Limb (tissue), 2 donors: Measurements from ENCODE around the gene SGTA.

Experiments used
- DNase-seq, 2 donors: peaks; one replicate each; pipeline ENCODE4 v3.0.0-alpha.2; 2016; ENCODE audit errors: extremely low spot score in 2 of 2

SGTA gene

DNA sequence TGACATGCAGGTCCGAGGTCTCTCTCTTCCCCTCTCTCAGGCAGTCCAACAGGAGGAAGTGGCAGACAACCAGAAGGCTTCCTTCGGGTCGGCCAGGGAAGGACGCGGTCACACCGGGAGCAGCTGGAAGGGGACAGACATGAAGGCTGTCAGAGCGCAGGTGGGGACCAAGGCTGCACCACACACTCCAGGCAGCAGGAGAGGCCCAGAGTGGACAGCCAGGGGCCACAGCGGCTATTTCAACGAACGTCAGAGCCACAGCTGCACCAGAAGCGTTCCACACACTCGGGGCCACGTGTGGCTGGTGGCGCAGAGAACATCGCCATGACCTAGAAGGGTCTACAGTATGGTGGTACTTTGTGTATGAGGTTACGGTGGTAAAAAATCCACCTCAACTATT, 27.3 kb downstream of the SGTA start:
- no peak for DNase-seq

DNA sequence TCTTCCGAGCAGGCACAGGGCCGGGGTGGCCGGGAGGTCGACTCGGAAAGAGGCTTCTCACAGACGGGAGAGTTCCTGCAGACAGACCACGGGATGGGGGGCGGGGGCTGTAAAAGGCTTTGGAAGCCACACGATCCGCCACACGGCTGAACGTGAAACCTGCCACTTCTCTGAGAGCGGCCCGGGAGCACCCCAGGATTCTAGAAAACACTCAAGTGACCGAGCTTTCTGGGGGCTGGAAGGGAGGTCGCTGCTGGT, 27.7 kb downstream of the SGTA start:
- no peak for DNase-seq

DNA sequence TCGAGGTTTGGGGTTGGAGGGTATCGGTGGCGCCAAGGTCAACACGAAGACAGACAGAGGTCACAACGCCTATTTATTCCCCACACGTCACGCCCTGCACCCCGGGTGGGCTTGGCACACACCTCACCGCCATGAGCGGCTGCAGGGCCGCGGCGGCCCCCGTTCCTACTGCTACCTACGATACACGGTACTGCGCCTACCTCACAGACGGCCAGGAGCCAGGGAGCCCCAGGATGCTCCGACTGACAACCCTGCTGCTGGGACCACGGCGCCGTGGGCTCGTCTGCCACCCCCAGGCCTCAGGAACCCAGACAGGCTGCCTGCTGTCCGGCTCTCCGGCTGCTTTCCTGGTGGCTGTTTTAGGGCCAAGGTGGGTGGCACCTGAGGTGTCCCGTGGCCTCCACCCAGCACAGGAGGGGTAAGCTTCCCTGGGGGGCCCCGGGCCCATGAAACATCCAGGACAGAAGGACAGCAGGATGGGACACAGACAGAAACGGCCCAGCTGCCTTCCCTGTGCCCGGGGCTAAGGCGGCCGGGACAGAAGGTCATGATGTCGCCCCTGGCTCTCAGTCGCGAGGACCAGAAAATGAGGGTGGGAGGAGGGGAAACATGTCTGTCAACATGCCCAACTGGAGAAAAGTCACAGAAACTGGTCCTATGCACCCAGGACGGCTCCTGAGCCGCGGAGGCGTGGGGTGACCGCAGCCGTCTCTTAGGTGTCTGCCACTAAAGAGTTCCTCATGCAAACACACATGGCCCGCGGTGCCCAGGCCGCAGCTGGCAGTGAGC, 28.2 kb downstream of the SGTA start:
- DNase-seq: peak in 1 of 2 donors; percentile 27

DNA sequence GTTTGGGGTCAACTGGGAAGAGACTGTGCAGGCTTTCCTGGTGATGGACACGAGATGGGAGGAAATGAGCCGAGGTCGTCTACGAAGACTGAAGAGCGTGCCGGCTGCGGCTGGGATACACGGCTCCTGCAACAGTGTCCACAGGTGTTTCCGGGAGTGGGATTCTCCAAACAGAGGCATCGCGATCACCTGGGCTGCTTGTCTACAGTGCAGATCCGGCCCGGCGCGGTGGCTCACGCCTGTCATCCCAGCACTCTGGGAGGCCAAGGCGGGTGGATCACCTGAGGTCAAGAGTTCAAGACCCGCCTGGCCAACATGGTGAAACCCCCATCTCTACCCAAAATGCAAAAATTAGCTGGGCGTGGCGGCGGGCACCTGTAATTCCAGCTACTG, 31.6 kb downstream of the SGTA start:
- DNase-seq: no peak

DNA sequence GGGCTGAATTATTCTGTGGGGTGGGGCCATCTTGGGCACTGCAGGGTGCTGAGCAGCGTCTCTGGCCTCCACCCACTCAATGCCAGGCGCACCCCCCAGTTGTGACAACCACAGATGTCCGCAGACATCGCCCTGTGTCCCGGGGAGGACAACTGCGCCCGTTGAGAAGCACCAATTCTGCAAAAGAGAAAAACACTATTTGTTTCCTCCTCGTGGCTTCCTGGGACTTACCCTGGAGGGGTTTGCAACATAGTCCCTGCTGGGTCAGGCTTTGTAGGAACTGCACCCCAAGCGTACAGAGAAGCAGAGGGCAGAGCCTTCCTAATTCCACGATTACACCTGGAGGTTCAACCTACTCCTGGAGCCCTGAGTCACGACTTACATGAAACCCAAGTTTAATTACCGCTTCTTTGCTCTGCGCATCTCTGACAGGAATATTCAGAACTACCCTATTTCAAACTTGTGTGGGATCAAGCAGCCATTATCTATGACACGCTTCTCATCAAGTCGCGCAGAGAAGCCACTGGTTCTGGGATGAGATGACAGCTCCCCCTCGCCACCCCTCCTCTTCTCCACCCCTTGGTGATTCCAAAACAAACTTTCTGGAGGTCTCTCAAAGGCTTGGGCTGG, 32.1 kb downstream of the SGTA start:
- no peak for DNase-seq

DNA sequence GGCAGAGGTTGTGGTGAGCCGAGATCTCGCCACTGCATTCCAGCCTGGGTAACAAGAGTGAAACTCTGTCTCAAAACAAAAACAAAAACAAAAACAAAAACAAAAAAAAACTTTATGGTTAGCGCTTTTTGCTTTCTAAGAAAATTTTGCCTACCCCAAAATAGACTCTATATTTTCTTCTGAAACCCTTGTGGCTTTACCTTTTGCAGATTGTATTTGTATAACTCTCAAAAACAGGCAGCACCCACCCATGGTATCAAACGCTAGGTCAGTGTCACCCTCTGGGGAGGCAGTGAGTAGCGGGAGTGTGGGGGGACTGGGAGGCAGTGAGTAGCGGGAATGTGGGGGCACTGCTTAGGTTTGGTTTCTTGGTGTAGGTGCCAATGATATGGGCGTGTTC, 35.7 kb downstream of the SGTA start:
- DNase-seq: no peak

DNA sequence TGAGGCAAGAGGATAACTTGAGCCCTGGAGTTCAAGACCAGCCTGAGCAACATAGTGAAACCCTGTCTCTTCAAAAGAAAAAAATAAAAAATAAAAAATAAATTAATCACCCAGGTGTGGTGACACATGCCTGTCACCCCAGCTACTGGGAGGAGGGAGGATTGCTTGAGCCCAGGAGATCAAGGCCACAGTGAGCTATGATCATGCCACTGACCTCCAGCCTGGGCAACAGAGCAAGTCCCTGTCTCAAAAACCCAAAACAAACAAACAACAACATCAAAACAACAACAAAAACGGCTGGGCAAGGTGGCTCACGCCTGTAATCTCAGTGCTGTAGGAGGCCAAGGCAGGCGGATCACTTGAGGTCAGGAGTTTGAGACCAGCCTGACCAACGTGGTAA, 39.0 kb downstream of the SGTA start:
- DNase-seq: no peak

DNA sequence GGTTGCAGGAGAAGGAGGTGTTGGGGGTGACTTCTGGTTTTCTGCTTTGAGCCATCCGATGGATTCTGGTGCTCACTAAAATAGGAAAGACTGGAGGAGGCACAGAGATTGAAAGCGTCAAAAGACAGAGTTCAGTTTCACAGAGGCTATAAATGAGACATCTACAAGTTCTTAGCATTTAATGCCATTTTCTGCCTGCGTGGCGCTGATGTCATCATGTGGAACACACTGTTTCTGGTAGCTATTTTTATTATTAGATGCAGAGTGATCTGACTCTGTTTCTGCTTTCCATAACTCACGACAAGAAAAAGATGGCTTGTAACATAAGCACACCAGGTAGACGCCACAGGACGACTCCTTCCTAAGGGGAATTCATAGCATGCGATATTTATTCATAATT, 40.0 kb downstream of the SGTA start:
- DNase-seq: no peak

DNA sequence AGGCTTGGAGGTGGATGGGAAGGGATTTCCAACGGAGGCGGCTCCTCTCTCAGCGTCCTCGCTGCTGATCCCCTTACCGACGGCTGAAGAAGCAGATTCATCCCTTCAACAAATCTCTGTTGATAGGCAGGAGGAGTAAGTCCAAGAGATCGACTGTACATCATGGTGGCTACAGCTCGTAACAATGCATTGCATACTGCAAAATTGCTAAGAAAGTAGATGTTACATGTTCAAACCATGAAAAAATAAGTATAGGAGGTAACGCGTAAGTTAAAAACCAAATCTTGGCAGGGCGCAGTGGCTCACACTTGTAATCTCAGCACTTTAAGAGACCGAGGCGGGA, 42.8 kb downstream of the SGTA start:
- no peak for DNase-seq

DNA sequence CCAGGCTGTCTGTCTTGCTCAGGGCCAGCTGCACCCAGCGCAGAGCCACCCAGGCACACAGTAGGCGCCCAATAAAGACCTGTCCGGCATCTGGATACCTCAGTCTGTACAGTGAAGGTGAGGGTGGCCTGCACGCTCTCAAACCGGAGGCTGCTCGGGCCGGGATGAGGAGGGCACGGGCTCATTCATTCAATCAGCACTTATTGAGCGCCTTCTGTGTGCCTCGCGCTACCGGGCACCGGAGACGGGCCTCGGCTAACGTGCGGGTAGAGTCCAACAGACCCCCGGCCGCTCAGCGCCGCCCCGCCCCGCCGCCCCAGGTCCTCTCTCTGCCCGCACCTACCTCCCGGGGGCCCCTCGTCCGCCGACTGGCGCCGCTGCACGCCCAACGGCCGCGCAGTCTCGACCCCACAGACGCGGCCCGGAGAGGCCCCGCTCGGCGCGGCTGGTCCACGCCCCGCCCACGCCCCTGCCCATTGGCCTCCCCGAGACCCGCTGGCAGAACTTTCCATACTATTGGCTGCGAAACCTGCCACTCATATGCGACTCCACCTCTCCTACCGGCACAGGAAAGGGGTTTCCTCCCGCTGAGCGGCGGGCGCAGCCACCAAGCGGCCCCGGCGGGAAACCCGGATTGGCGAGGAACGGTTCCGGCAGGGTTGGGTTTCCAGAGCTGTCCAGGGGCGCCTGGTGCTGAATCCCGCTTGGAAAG, 43.3 kb downstream of the SGTA start, which contains the start of gene SLC39A3:
SLC39A3 (minus strand) TSS at position 416 of the 712 bp plus-strand sequence. CDS start 2,760 bp downstream, outside the sequence.
- peak; percentile 98 to 100 for DNase-seq

DNA sequence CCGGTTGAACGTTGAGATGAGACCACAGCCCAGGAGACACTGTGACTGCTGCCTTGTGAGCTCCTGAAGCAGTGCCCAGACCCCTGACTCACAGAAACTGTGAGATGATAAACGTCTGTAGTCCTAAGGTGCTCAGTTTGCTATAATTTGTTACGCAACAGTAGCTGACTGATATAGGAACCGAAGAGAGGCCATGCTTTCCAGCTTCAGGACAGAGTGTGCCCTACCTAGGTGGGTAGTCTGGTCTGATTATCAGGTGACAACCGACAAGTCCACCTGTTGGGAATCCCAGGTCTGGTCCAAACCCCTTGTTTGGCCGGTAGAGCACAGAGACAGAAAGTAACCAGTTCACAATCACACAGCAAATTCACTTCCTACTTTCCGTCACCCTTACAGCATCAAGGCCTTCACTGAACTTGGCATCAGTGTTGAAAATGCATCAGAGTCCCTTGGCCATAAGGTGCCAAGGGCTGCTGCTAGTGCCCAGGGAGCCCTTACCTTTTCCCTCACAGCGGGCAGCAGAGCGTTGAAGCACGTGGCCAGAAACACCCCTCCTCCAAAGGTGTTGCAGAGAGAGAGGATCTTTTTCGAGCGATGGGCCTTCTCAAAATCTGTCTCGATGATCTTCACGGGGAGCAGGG, 46.4 kb downstream of the SGTA start:
- no peak for DNase-seq

DNA sequence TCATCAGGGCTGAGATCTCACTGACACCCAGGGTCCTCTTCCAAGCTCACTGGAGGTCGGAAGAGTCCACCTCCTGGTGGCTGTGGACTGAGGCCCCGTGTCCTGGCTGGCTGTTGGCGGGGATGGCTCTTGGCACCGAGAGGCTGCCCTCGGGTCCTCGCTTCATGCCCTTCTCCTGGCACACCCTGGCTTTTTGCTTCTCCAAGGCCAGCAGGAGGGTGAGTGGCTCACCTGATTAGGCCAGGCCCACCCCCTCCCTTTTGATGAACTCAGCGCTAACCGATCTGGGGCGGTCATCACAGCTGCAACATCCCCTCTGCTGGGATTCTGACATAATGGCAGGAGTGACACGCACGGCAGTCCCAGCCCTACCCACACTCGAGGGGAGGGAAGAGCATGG, 47.7 kb downstream of the SGTA start:
- DNase-seq: no peak

DNA sequence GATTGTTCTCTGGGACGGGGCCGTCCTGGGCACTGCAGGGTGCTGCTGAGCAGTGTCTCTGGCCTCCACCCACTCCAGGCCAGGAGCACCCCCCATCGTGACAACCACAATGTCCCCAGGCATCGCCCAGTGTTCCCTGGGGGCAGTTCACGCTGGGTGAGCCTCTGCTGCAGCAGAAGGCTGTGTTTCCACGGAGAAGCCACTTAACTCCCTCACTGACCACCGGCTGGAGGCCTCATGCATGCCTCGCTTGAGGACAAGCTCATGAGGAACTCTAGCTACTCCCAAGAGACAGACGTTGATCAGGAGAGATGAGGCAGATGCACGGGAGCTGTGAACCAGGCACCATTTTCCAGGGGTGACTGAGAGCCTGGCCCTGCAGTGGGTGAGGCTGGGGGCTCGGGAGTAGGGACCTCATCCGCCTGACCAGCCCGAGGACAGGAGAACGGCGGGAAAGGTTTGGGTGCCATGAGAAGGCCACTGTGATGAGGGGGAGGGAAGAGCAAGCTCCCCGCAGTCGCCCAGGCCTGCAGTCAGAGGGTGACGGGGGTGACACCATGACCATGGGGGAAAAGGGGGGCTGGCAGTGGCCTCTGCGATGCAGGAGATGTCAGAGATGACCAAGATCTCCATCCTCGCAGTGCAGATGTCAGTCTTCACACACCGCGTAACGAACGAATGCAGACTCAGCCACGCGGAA, 48.3 kb downstream of the SGTA start:
- no peak for DNase-seq

DNA sequence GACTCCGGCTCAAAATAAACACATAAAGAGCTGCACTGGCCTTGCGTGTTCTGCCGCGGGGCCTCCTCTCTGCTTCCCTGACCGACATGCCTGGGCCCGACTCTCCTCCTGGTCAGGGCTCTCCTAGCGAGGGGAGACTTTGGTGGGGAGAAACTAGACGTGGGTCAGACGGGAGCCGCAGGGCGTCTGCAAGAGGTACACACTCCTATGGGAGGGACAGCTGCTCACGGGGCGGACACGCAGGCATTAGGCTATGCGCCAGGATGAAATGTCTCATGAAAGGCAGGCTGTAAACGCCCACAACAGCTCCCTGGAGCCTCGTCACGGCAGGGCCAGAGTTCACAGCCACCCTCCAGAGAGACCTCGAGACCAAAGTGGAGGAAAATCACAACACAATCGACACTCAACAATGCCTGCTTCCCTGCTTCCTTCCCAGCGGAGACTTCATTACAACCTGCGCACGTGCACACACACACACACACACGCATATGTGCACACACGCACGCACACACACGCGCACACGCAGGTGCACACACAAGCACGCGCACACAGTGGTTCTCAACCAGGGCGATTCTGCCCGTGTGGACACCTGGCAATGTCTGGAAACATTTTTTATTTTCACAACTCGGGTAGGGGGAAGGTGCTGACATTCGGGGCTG, 49.0 kb downstream of the SGTA start:
- peak in 1 of 2 donors; percentile 26 for DNase-seq

DNA sequence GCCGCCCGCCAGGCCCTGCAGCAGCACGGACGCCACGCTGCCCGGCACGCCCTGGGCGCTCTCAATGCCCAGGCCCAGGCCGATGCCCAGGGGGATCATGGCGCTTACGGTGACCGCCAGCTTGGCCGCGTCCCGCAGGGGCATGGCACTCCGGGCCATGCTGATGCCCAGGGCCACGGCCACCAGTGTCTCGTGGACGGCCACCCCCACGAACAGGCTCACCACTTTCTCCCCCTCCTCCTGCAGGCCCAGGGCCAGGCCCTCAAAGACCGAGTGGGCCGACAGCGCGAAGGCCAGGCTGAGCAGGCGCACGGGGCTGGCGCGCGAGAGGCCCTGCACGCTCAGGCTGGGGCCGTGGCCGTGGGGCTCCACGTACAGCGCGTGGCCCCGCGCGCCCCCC, 50.2 kb downstream of the SGTA start:
- peak in 1 of 2 donors; percentile 20 for DNase-seq

DNA sequence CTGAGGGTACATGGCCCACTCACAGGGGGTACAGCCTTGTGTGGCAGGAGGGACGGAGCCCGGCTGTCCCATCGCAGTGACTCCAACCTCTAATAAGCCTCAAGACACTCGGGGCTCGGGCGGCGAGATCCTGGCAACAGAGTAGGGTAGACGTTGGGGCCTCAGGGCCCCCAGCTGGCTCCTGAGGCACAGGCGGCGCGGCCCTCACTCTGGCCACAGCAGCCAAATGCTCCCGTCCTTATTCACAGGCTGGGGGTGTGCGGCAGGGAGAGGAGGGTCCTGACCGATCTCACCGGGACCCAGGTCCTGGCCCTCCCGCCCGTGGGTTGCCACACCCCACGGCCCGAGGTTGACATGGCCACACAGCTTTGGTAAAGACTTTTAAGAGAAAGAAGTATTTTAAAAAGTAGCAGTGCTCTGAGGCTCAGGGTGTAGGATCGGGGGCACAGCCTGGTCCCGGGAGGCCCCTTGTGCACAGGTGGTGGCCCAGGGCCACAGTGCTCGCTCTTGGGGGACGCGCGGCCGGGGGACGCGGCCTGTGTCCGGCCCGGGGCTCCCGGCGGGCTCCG, 50.8 kb downstream of the SGTA start:
- DNase-seq: no peak

DNA sequence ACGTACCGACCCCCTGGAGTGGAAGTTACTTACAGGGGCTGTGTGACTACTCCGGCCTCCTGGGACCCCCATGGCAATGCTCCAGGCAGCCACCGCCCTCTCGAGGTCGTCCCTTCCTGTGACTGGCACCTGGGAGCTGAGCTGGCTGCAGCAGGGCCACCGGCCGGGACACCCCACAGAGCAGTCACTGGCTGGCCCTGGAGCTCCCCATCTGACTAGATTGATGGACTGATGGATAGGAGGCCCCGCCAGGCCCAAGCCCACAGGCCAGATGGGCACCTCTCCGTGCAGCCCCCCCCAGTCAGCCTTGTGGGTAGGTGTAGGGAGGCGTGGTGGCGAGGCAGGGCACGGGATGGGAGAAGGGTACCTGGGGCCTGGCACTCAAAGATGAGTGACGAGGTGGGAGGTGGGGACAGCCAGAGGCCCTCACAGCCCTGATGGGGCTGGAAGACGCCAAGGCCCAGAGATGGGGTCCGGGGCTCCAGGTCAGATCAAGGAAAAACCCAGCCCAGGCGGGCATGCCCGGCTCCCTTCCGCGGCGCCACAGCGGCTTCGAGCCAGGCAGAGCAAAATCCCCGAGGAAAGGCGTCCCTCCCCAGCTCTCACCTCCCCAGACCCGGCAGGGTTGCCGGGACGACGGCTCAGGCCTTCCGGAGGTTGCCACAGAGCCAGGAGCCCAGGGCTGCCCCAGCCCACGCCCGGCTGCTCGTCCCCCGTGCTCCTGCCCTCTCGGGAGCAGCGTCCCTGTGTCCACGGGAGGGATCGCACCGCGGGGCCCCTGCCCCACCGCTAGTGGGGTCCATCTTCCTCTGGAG, 51.7 kb downstream of the SGTA start:
- no peak for DNase-seq

DNA sequence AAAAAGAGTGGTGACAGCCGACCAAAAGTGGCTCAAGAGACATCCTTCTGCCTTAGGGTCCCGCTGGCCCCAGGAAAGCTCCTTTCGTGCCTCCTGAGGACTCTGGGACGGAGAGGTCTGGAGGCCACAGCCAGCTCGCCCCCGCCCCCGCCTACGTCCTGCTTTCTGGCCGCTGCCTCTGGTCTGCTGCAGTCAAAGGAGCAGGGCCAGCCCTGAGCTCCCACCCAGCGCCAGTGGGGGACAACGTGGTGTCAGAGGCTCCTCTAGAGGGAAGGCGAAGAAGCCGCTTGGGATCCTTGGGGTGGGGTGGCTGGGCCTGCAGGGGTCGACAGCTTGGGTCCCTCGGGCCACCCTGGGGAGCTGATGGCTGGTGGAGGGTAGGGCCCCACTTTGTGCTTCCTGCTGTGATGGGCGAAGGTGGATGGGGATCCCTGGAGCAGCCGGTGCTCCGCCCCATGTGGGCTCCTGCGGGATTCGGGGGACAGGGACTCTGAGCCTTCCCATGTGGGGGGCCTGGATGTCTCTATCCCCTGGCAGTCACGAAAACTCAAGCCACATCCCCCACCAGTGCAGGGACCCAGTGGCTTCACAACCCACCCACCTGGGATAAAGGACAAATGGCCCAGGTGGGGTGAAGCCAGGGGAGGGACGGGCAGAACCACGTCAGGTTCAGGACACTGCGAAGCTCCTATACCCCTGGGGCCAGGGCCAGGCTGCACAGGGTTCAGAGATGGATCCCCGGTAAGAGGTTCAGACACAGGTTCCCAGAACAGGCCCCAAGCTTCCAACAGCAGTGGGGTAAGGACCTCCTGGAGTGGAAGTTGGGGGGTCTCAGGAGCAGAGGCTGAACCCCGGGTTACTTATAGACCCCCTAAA, 52.9 kb downstream of the SGTA start:
- DNase-seq: no peak

DNA sequence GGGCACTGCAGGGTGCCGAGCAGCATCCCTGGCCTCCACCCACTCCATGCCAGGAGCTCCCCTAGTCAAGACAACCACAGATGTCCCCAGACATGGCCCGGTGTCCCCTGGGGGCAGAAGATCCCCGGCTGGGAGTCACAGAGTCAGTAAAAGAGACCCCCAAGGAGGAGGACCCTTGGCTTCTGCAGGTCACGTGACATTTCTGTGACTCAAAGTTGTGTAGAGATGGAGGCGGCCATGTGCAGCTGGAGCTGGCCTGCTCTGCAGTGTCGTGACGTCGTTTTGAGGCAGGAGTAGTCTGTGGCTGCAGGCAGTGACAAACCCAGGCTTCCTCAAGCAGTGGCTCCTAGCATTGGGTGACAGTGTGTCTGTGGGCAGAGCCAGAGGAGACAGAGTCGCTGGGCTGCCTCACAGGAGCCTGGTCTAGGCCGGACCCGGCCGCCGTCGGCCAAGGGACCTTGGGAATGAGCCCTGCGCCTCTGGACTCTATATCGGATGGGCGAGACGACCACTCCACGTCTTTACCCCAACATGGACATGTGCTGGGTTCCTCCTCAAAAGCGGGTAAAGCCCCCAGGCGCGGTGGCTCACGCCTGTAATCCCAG, 54.2 kb downstream of the SGTA start:
- no peak for DNase-seq
